ENCODE measurements around the gene SLC66A2. TPM values are rescaled to one million over a fixed set of nuclear protein-coding genes. Genes with fewer than 3 reads are reported as not detected.

The SLC66A2 gene
- total and polyA plus RNA-seq, 2 of the 13 experiments (the other 11 are each of a cell fraction or from before 2014, with no cell fraction given) = 33.5 to 41.9 TPM

GRCh38 chr18:79988451-79989194 is 37.2 kb upstream of the SLC66A2 start, which contains the start of gene TXNL4A (continued):
- 0 out of 2 replicates have a peak, but pooled peaks have one; percentile 27 for TF ChIP-seq ZNF512 (CRISPR knock-in tag; IDR thresholded peaks at IDR 0.05)
- no peak for TF ChIP-seq SMC3 (IDR thresholded peaks at IDR 0.05; ENCODE audit: low read length)
- TF ChIP-seq, protein P1, sequence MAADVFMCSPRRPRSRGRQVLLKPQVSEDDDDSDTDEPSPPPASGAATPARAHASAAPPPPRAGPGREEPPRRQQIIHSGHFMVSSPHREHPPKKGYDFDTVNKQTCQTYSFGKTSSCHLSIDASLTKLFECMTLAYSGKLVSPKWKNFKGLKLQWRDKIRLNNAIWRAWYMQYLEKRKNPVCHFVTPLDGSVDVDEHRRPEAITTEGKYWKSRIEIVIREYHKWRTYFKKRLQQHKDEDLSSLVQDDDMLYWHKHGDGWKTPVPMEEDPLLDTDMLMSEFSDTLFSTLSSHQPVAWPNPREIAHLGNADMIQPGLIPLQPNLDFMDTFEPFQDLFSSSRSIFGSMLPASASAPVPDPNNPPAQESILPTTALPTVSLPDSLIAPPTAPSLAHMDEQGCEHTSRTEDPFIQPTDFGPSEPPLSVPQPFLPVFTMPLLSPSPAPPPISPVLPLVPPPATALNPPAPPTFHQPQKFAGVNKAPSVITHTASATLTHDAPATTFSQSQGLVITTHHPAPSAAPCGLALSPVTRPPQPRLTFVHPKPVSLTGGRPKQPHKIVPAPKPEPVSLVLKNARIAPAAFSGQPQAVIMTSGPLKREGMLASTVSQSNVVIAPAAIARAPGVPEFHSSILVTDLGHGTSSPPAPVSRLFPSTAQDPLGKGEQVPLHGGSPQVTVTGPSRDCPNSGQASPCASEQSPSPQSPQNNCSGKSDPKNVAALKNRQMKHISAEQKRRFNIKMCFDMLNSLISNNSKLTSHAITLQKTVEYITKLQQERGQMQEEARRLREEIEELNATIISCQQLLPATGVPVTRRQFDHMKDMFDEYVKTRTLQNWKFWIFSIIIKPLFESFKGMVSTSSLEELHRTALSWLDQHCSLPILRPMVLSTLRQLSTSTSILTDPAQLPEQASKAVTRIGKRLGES (CRISPR knock-in tag; IDR thresholded peaks at IDR 0.05; ENCODE audit: borderline replicate concordance) = no peak; the same call in 1 of the 2 replicates
- TF ChIP-seq, protein P2, sequence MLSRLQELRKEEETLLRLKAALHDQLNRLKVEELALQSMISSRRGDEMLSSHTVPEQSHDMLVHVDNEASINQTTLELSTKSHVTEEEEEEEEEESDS (CRISPR knock-in tag; IDR thresholded peaks at IDR 0.05; ENCODE audit: borderline replicate concordance) = no peak
- no peak for TF ChIP-seq ZBTB8A (CRISPR knock-in tag; IDR thresholded peaks at IDR 0.05; ENCODE audit: borderline replicate concordance, low read depth)
- peak; percentile 73 for TF ChIP-seq ZSCAN21 (CRISPR knock-in tag; IDR thresholded peaks at IDR 0.05; ENCODE audit: borderline replicate concordance)
- 0 out of 2 replicates have a peak, but pooled peaks have one; percentile 11 for TF ChIP-seq ZNF124 (CRISPR knock-in tag; IDR thresholded peaks at IDR 0.05)
- TF ChIP-seq, protein P3, sequence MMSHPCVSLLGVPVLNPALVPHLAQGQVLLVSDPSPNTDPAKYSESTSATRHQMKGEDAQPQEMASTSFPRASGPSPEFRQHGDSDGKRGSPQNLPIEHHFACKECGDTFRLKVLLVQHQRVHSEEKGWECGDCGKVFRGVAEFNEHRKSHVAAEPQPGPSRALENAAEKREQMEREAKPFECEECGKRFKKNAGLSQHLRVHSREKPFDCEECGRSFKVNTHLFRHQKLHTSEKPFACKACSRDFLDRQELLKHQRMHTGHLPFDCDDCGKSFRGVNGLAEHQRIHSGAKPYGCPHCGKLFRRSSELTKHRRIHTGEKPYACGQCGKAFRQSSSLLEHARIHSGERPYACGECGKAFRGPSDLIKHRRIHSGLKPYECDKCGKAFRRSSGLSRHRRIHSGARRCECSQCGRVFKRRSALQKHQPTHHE (CRISPR knock-in tag; IDR thresholded peaks at IDR 0.05; ENCODE audit: borderline replicate concordance) = peak; percentile 84; the same call in 1 of the 2 replicates
- TF ChIP-seq NCOA1 (CRISPR knock-in tag; IDR thresholded peaks at IDR 0.05) = no peak
- 0 out of 2 replicates have a peak, but pooled peaks have one; percentile 5 for TF ChIP-seq SIX4 (CRISPR knock-in tag; IDR thresholded peaks at IDR 0.05)
- TF ChIP-seq, protein P4, sequence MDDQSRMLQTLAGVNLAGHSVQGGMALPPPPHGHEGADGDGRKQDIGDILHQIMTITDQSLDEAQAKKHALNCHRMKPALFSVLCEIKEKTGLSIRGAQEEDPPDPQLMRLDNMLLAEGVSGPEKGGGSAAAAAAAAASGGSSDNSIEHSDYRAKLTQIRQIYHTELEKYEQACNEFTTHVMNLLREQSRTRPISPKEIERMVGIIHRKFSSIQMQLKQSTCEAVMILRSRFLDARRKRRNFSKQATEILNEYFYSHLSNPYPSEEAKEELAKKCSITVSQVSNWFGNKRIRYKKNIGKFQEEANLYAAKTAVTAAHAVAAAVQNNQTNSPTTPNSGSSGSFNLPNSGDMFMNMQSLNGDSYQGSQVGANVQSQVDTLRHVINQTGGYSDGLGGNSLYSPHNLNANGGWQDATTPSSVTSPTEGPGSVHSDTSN (CRISPR knock-in tag; IDR thresholded peaks at IDR 0.05; ENCODE audit: borderline replicate concordance) = no peak
- TF ChIP-seq ZNF337 (CRISPR knock-in tag; IDR thresholded peaks at IDR 0.05; ENCODE audit: borderline replicate concordance, low read depth) = no peak
- no peak for TF ChIP-seq HNF4A (CRISPR knock-in tag; IDR thresholded peaks at IDR 0.05)
- TF ChIP-seq ZNF224 (CRISPR knock-in tag; IDR thresholded peaks at IDR 0.05) = peak; percentile 80; the same call in 1 of the 2 replicates
- peak; percentile 67; the same call in 1 of the 2 replicates for TF ChIP-seq ZNF782 (CRISPR knock-in tag; IDR thresholded peaks at IDR 0.05; ENCODE audit: borderline replicate concordance)
- TF ChIP-seq ZNF737 (CRISPR knock-in tag; IDR thresholded peaks at IDR 0.05; ENCODE audit: borderline replicate concordance) = no peak
- TF ChIP-seq ONECUT2 (CRISPR knock-in tag; IDR thresholded peaks at IDR 0.05) = no peak
- TF ChIP-seq XBP1 (CRISPR knock-in tag; IDR thresholded peaks at IDR 0.05) = no peak
- no peak for TF ChIP-seq ZNF296 (CRISPR knock-in tag; conservative IDR thresholded peaks at IDR 0.05)
